MV-4-11 (cell line): ENCODE data around the gene HK2.
"Not testable (repeated sequence)": the region's sequence is repeated elsewhere in the genome, so short reads cannot be mapped to it uniquely, and the experiment has no call there.

Source experiments
- DNase-seq: peaks from one replicate; lab custom pipeline; 2025; lab: John Stamatoyannopoulos, UW

The HK2 gene

GRCh38 chr2:74895001-74895400 lies 61.1 kb downstream of the HK2 start:
- DNase-seq, result peak; percentile 28

- DNase-seq, result no peak
Observed at GRCh38 chr2:74896232-74896631, 62.3 kb downstream of the HK2 start.

GRCh38 chr2:74900225-74900624 lies 66.3 kb downstream of the HK2 start:
- DNase-seq, result not testable (repeated sequence)

- no peak for DNase-seq
Observed at GRCh38 chr2:74902281-74902860, 68.4 kb downstream of the HK2 start.

- DNase-seq, result no peak
Observed at GRCh38 chr2:74906395-74906794, 72.5 kb downstream of the HK2 start.

GRCh38 chr2:74907560-74907959 lies 73.6 kb downstream of the HK2 start:
- peak; percentile 23 for DNase-seq

GRCh38 chr2:74908748-74909444 lies 75.0 kb downstream of the HK2 start:
- DNase-seq, result no peak

- no peak for DNase-seq
Observed at GRCh38 chr2:74910245-74910644, 76.3 kb downstream of the HK2 start.

GRCh38 chr2:74911061-74911460 lies 77.1 kb downstream of the HK2 start:
- DNase-seq, result no peak

GRCh38 chr2:74915743-74916142 lies 81.8 kb downstream of the HK2 start:
- peak; percentile 79 for DNase-seq

- no peak for DNase-seq
Observed at GRCh38 chr2:74916394-74916793, 82.5 kb downstream of the HK2 start.

GRCh38 chr2:74917702-74918619 lies 84.0 kb downstream of the HK2 start:
- DNase-seq, result no peak

- DNase-seq, result no peak
Observed at GRCh38 chr2:74919827-74920226, 85.9 kb downstream of the HK2 start.

- no peak for DNase-seq
Observed at GRCh38 chr2:74921236-74921736, 87.4 kb downstream of the HK2 start.

- DNase-seq, result peak; percentile 89
Observed at GRCh38 chr2:74922592-74923227, 88.8 kb downstream of the HK2 start.

GRCh38 chr2:74924463-74925265 lies 90.7 kb downstream of the HK2 start:
- no peak for DNase-seq

- no peak for DNase-seq
Observed at GRCh38 chr2:74925361-74925786, 91.4 kb downstream of the HK2 start.

- no peak for DNase-seq
Observed at GRCh38 chr2:74927621-74928020, 93.7 kb downstream of the HK2 start.

- no peak for DNase-seq
Observed at GRCh38 chr2:74930811-74931486, 97.0 kb downstream of the HK2 start.

GRCh38 chr2:74931940-74932339 lies 98.0 kb downstream of the HK2 start:
- no peak for DNase-seq

- DNase-seq, result no peak
Observed at GRCh38 chr2:74935975-74936391, 102.1 kb downstream of the HK2 start.
